KMS-11 (cell line): ENCODE results near the gene ACSS1.

Experiments
- H2AFZ ChIP-seq: fragments of 200-600 bp; sonication (generic); 2 replicates; pipeline ENCODE4 v1.6.1; 2016; ENCODE audit warnings: antibody characterized with exemption, mixed run types, low read depth
- H3K27ac ChIP-seq: fragments of 200-600 bp; sonication (generic); 2 replicates; pipeline ENCODE4 v1.6.1; 2016; ENCODE audit warnings: mild to moderate bottlenecking, mixed run types
- H3K27me3 ChIP-seq: fragments of 200-600 bp; sonication (generic); 2 replicates; pipeline ENCODE4 v1.6.1; 2017; ENCODE audit warnings: mild to moderate bottlenecking, low read depth, mixed run types, moderate library complexity; ENCODE audit not compliant: insufficient read depth
- H3K36me3 ChIP-seq: fragments of 200-600 bp; sonication (generic); 2 replicates; pipeline ENCODE4 v1.6.1; 2017; ENCODE audit warnings: mild to moderate bottlenecking, mixed run types; ENCODE audit not compliant: insufficient read depth
- H3K4me1 ChIP-seq: fragments of 200-600 bp; sonication (generic); 2 replicates; pipeline ENCODE4 v1.6.1; 2016; ENCODE audit warnings: mild to moderate bottlenecking, low read depth, mixed run types; ENCODE audit not compliant: poor library complexity, severe bottlenecking
- H3K4me2 ChIP-seq: fragments of 200-600 bp; sonication (generic); 2 replicates; pipeline ENCODE4 v1.7.0; 2016; ENCODE audit warnings: mild to moderate bottlenecking, mixed run types
- H3K4me3 ChIP-seq: fragments of 200-600 bp; sonication (generic); IDR thresholded peaks from 2 replicates; pipeline ENCODE4 v1.6.1; 2017; ENCODE audit warnings: low read depth, low read length, mixed read lengths; ENCODE audit not compliant: insufficient read depth
- H3K79me2 ChIP-seq: fragments of 200-600 bp; sonication (generic); 2 replicates; pipeline ENCODE4 v1.6.1; 2016; ENCODE audit warnings: low read depth, mixed run types; ENCODE audit not compliant: insufficient read depth
- H3K9ac ChIP-seq: fragments of 200-600 bp; sonication (generic); 2 replicates; pipeline ENCODE4 v1.6.1; 2016; ENCODE audit warnings: mild to moderate bottlenecking, mixed run types
- H4K20me1 ChIP-seq: fragments of 200-600 bp; sonication (generic); 2 replicates; pipeline ENCODE4 v1.6.1; 2016; ENCODE audit warnings: mild to moderate bottlenecking, mixed run types; ENCODE audit not compliant: insufficient read depth
- CTCF ChIP-seq: fragments of 200-600 bp; sonication (generic); conservative IDR thresholded peaks from 2 replicates; pipeline ENCODE4 v1.6.1; 2017; ENCODE audit warnings: low read depth, mild to moderate bottlenecking, antibody characterized with exemption, low read length, moderate library complexity, mixed read lengths

The ACSS1 gene

GRCh38 chr20:25097498-25097897 is 39.6 kb upstream of the ACSS1 start:
- no peaks in the 10 kb centered on the region for H3K27me3 ChIP-seq
- no peaks in the 10 kb centered on the region for H3K79me2 ChIP-seq
- no peak overlapping the region for H3K27ac ChIP-seq
- no peak overlapping the region for H3K9ac ChIP-seq
- no peak overlapping the region for H3K4me2 ChIP-seq
- H3K4me3 ChIP-seq = no peak overlapping the region
- no peaks in the 10 kb centered on the region for H3K36me3 ChIP-seq
- no peak overlapping the region for H2AFZ ChIP-seq
- no peaks in the 10 kb centered on the region for H4K20me1 ChIP-seq
- TF ChIP-seq CTCF = no peak
- H3K4me1 ChIP-seq = no peaks in the 10 kb centered on the region

GRCh38 chr20:25090492-25091429 is 32.8 kb upstream of the ACSS1 start:
- H3K4me2 ChIP-seq = no peak overlapping the region
- no peak overlapping the region for H3K9ac ChIP-seq

GRCh38 chr20:25089662-25090061 is 31.7 kb upstream of the ACSS1 start:
- TF ChIP-seq CTCF = no peak
- Histone ChIP-seq H3K27ac (no peak overlapping the region), H4K20me1 (no peaks in the 10 kb centered on the region), H3K36me3 (no peaks in the 10 kb centered on the region), H3K4me1 (no peaks in the 10 kb centered on the region), H2AFZ (no peak overlapping the region), H3K9ac (no peak overlapping the region), H3K79me2 (no peaks in the 10 kb centered on the region), H3K4me2 (no peak overlapping the region), H3K4me3 (no peak overlapping the region), H3K27me3 (no peaks in the 10 kb centered on the region)

More at GRCh38 chr20:25090492-25091429, 32.8 kb upstream of the ACSS1 start:
- Histone ChIP-seq H3K4me1 (no peaks in the 10 kb centered on the region), H3K27ac (no peak overlapping the region), H3K79me2 (no peaks in the 10 kb centered on the region), H3K36me3 (no peaks in the 10 kb centered on the region), H3K27me3 (no peaks in the 10 kb centered on the region), H3K4me3 (no peak overlapping the region), H2AFZ (no peak overlapping the region), H4K20me1 (no peaks in the 10 kb centered on the region)
- TF ChIP-seq CTCF = no peak

- Histone ChIP-seq H3K4me1 (no peaks in the 10 kb centered on the region), H3K27ac (no peak overlapping the region), H3K27me3 (no peaks in the 10 kb centered on the region), H3K9ac (no peak overlapping the region), H3K4me2 (no peak overlapping the region), H2AFZ (no peak overlapping the region), H3K36me3 (no peaks in the 10 kb centered on the region), H3K79me2 (no peaks in the 10 kb centered on the region), H3K4me3 (no peak overlapping the region), H4K20me1 (no peaks in the 10 kb centered on the region)
- TF ChIP-seq CTCF = no peak
These were observed 31.2 kb upstream of the ACSS1 start for GRCh38 chr20:25089096-25089495.
